Measurements from ENCODE around the gene IRS2.

The IRS2 gene

GRCh38 chr13:109768176-109768575 lies 18.2 kb downstream of the IRS2 start:
- no peak overlapping the region for H3K4me3 ChIP-seq (ENCODE audit: control insufficient read depth, low read depth, low read length)
- no peak for TF ChIP-seq CTCF (IDR thresholded peaks at IDR 0.05; ENCODE audit: control insufficient read depth, insufficient read depth, low read depth, low read length, missing control alignments)
- DNase-seq (ENCODE audit: low read depth), result no peak

- DNase-seq (ENCODE audit: low read depth), result no peak
- no peak overlapping the region for H3K4me3 ChIP-seq (ENCODE audit: control insufficient read depth, low read depth, low read length)
- TF ChIP-seq CTCF (IDR thresholded peaks at IDR 0.05; ENCODE audit: control insufficient read depth, insufficient read depth, low read depth, low read length, missing control alignments), result no peak
Measured at GRCh38 chr13:109767023-109767422, 19.4 kb downstream of the IRS2 start.

GRCh38 chr13:109764470-109765291 lies 21.7 kb downstream of the IRS2 start:
- no peak for TF ChIP-seq CTCF (IDR thresholded peaks at IDR 0.05; ENCODE audit: control insufficient read depth, insufficient read depth, low read depth, low read length, missing control alignments)

GRCh38 chr13:109764045-109764444 lies 22.3 kb downstream of the IRS2 start:
- no peak overlapping the region for H3K4me3 ChIP-seq (ENCODE audit: control insufficient read depth, low read depth, low read length)
- no peak for DNase-seq (ENCODE audit: low read depth)
- TF ChIP-seq CTCF (IDR thresholded peaks at IDR 0.05; ENCODE audit: control insufficient read depth, insufficient read depth, low read depth, low read length, missing control alignments), result no peak

More at GRCh38 chr13:109764470-109765291, 21.7 kb downstream of the IRS2 start:
- H3K4me3 ChIP-seq (ENCODE audit: control insufficient read depth, low read depth, low read length), result no peak overlapping the region
- no peak for DNase-seq (ENCODE audit: low read depth)

- H3K4me3 ChIP-seq (ENCODE audit: control insufficient read depth, low read depth, low read length), result no peak overlapping the region
- TF ChIP-seq CTCF (IDR thresholded peaks at IDR 0.05; ENCODE audit: control insufficient read depth, insufficient read depth, low read depth, low read length, missing control alignments), result no peak
- DNase-seq (ENCODE audit: low read depth), result no peak
Measured at GRCh38 chr13:109762791-109763190, 23.6 kb downstream of the IRS2 start.

- TF ChIP-seq CTCF (IDR thresholded peaks at IDR 0.05; ENCODE audit: control insufficient read depth, insufficient read depth, low read depth, low read length, missing control alignments), result no peak
- no peak overlapping the region for H3K4me3 ChIP-seq (ENCODE audit: control insufficient read depth, low read depth, low read length)
- no peak for DNase-seq (ENCODE audit: low read depth)
Measured at GRCh38 chr13:109761695-109762094, 24.7 kb downstream of the IRS2 start.
